ENCODE data around the gene FBXL14. TPM values are rescaled to one million over a fixed set of nuclear protein-coding genes. Genes with fewer than 3 reads are reported as not detected.
A peak's percentile ranks its signal among the peaks of the same experiment; 100 is the strongest.

FBXL14 gene
- total RNA-seq, 1 experiment from 2014 or later: 11.9 TPM

GRCh38 chr12:1536817-1537216 lies 57.6 kb downstream of the FBXL14 start:
- no peak for DNase-seq
- Histone ChIP-seq H3K9me3 (no peaks in the 10 kb centered on the region), H3K36me3 (peaks cover 81% of the 10 kb centered on the region), H3K4me3 (no peak overlapping the region), H3K27me3 (no peaks in the 10 kb centered on the region)

- H3K9me3 ChIP-seq: no peaks in the 10 kb centered on the region
- peak overlapping the region; percentile 78 for H3K4me3 ChIP-seq
- peak; percentile 21 for DNase-seq
- peaks cover 80% of the 10 kb centered on the region for H3K36me3 ChIP-seq
- H3K27me3 ChIP-seq: no peaks in the 10 kb centered on the region
Measured at GRCh38 chr12:1534748-1535147, 59.6 kb downstream of the FBXL14 start.

GRCh38 chr12:1533602-1534304 lies 60.6 kb downstream of the FBXL14 start:
- no peaks in the 10 kb centered on the region for H3K27me3 ChIP-seq
- peak; percentile 52 for DNase-seq
- H3K9me3 ChIP-seq: no peaks in the 10 kb centered on the region
- peaks cover 70% of the 10 kb centered on the region for H3K36me3 ChIP-seq
- H3K4me3 ChIP-seq: peak overlapping the region; percentile 78

- Histone ChIP-seq H3K27me3 (no peaks in the 10 kb centered on the region), H3K9me3 (no peaks in the 10 kb centered on the region), H3K36me3 (peaks cover 67% of the 10 kb centered on the region), H3K4me3 (peak overlapping the region; percentile 78)
- no peak for DNase-seq
Measured at GRCh38 chr12:1533205-1533601, 61.2 kb downstream of the FBXL14 start.

- peak overlapping the region; percentile 78 for H3K4me3 ChIP-seq
- DNase-seq: no peak
Measured at GRCh38 chr12:1532375-1533165, 61.8 kb downstream of the FBXL14 start.

GRCh38 chr12:1531654-1532374 lies 62.6 kb downstream of the FBXL14 start:
- peaks cover 53% of the 10 kb centered on the region for H3K36me3 ChIP-seq
- no peak for DNase-seq
- no peaks in the 10 kb centered on the region for H3K27me3 ChIP-seq
- peak overlapping the region; percentile 78 for H3K4me3 ChIP-seq
- H3K9me3 ChIP-seq: no peaks in the 10 kb centered on the region

More at GRCh38 chr12:1532375-1533165, 61.8 kb downstream of the FBXL14 start:
- no peaks in the 10 kb centered on the region for H3K27me3 ChIP-seq
- H3K36me3 ChIP-seq: peaks cover 60% of the 10 kb centered on the region
- no peaks in the 10 kb centered on the region for H3K9me3 ChIP-seq

GRCh38 chr12:1531153-1531653 lies 63.2 kb downstream of the FBXL14 start:
- DNase-seq: no peak
- Histone ChIP-seq H3K4me3 (peak overlapping the region; percentile 78), H3K36me3 (peaks cover 47% of the 10 kb centered on the region), H3K27me3 (no peaks in the 10 kb centered on the region), H3K9me3 (no peaks in the 10 kb centered on the region)

GRCh38 chr12:1530592-1531152 lies 63.7 kb downstream of the FBXL14 start:
- Histone ChIP-seq H3K4me3 (peak overlapping the region; percentile 78), H3K36me3 (peaks cover 44% of the 10 kb centered on the region), H3K9me3 (no peaks in the 10 kb centered on the region), H3K27me3 (no peaks in the 10 kb centered on the region)
- no peak for DNase-seq

- H3K36me3 ChIP-seq: peaks cover 38% of the 10 kb centered on the region
- H3K4me3 ChIP-seq: peak overlapping the region; percentile 53
- DNase-seq: peak; percentile 78
- H3K27me3 ChIP-seq: no peaks in the 10 kb centered on the region
- H3K9me3 ChIP-seq: no peaks in the 10 kb centered on the region
Measured at GRCh38 chr12:1529862-1530591, 64.4 kb downstream of the FBXL14 start.

- DNase-seq: no peak
- no peaks in the 10 kb centered on the region for H3K9me3 ChIP-seq
Measured at GRCh38 chr12:1529228-1529861, 65.0 kb downstream of the FBXL14 start.

GRCh38 chr12:1528791-1529190 lies 65.6 kb downstream of the FBXL14 start:
- Histone ChIP-seq H3K9me3 (no peaks in the 10 kb centered on the region), H3K4me3 (peak overlapping the region; percentile 53), H3K27me3 (no peaks in the 10 kb centered on the region), H3K36me3 (peaks cover 28% of the 10 kb centered on the region)
- DNase-seq: no peak

More at GRCh38 chr12:1529228-1529861, 65.0 kb downstream of the FBXL14 start:
- H3K4me3 ChIP-seq: peak overlapping the region; percentile 53
- peaks cover 31% of the 10 kb centered on the region for H3K36me3 ChIP-seq
- H3K27me3 ChIP-seq: no peaks in the 10 kb centered on the region

GRCh38 chr12:1527789-1528188 lies 66.6 kb downstream of the FBXL14 start:
- peak overlapping the region; percentile 10; the same call in 1 of the 2 replicates for H3K4me3 ChIP-seq
- no peaks in the 10 kb centered on the region for H3K27me3 ChIP-seq
- H3K9me3 ChIP-seq: no peaks in the 10 kb centered on the region
- peak; percentile 89 for DNase-seq
- H3K36me3 ChIP-seq: peaks cover 18% of the 10 kb centered on the region

- H3K27me3 ChIP-seq: no peaks in the 10 kb centered on the region
Measured at GRCh38 chr12:1525858-1526257, 68.5 kb downstream of the FBXL14 start.

GRCh38 chr12:1523558-1524050 lies 70.8 kb downstream of the FBXL14 start:
- Histone ChIP-seq H3K9me3 (no peaks in the 10 kb centered on the region), H3K4me3 (no peak overlapping the region), H3K36me3 (no peaks in the 10 kb centered on the region; the same call in none of the 2 replicates), H3K27me3 (no peaks in the 10 kb centered on the region)
- DNase-seq: no peak

More at GRCh38 chr12:1525858-1526257, 68.5 kb downstream of the FBXL14 start:
- Histone ChIP-seq H3K9me3 (no peaks in the 10 kb centered on the region), H3K36me3 (no peaks in the 10 kb centered on the region; the same call in none of the 2 replicates), H3K4me3 (no peak overlapping the region)
- no peak for DNase-seq

- Histone ChIP-seq H3K9me3 (no peaks in the 10 kb centered on the region), H3K36me3 (no peaks in the 10 kb centered on the region; the same call in none of the 2 replicates), H3K4me3 (no peak overlapping the region), H3K27me3 (no peaks in the 10 kb centered on the region)
- no peak for DNase-seq
Measured at GRCh38 chr12:1523046-1523445, 71.3 kb downstream of the FBXL14 start.
